ENCODE results near the gene THSD7B.

The THSD7B gene

GRCh38 chr2:137672989-137673552 lies 907.7 kb downstream of the THSD7B start:
- H3K9me3 ChIP-seq (ENCODE audit: control insufficient read depth, insufficient read depth, low read length), result no peaks in the 10 kb centered on the region
- H3K4me2 ChIP-seq (ENCODE audit: low read length), result no peak overlapping the region
- H3K27me3 ChIP-seq (ENCODE audit: control insufficient read depth, low read length), result no peaks in the 10 kb centered on the region
- no peaks in the 10 kb centered on the region for H3K9me2 ChIP-seq (replicated peaks; ENCODE audit: control insufficient read depth, low read length)
- no peaks in the 10 kb centered on the region for H3K4me1 ChIP-seq (ENCODE audit: control insufficient read depth, low read length)
- TF ChIP-seq CTCF (IDR thresholded peaks at IDR 0.05; ENCODE audit: low read depth, low read length, poor library complexity, severe bottlenecking), result no peak
- TF ChIP-seq EZH2phosphoT487 (IDR thresholded peaks at IDR 0.05; ENCODE audit: borderline replicate concordance, low read length), result no peak
- no peak overlapping the region for H3K27ac ChIP-seq (ENCODE audit: low read depth, low read length)
- no peak overlapping the region for H3K4me3 ChIP-seq (ENCODE audit: low read length)
- H3K36me3 ChIP-seq (ENCODE audit: control insufficient read depth, low read length), result no peaks in the 10 kb centered on the region
- no peaks in the 10 kb centered on the region for H3K79me2 ChIP-seq (ENCODE audit: control insufficient read depth, low read length)
- H4K20me1 ChIP-seq (ENCODE audit: control insufficient read depth, insufficient read depth, low read depth, low read length), result no peaks in the 10 kb centered on the region
- no peaks in the 10 kb centered on the region for H3F3A ChIP-seq (ENCODE audit: control insufficient read depth, insufficient read depth)

- no peaks in the 10 kb centered on the region for H3K4me1 ChIP-seq (ENCODE audit: control insufficient read depth, low read length)
- H3K79me2 ChIP-seq (ENCODE audit: control insufficient read depth, low read length), result no peaks in the 10 kb centered on the region
- H4K20me1 ChIP-seq (ENCODE audit: control insufficient read depth, insufficient read depth, low read depth, low read length), result no peaks in the 10 kb centered on the region
- no peaks in the 10 kb centered on the region for H3K36me3 ChIP-seq (ENCODE audit: control insufficient read depth, low read length)
- no peak for TF ChIP-seq CTCF (IDR thresholded peaks at IDR 0.05; ENCODE audit: low read depth, low read length, poor library complexity, severe bottlenecking)
- TF ChIP-seq EZH2phosphoT487 (IDR thresholded peaks at IDR 0.05; ENCODE audit: borderline replicate concordance, low read length), result no peak
- no peaks in the 10 kb centered on the region for H3F3A ChIP-seq (ENCODE audit: control insufficient read depth, insufficient read depth)
- H3K27ac ChIP-seq (ENCODE audit: low read depth, low read length), result no peak overlapping the region
- H3K27me3 ChIP-seq (ENCODE audit: control insufficient read depth, low read length), result no peaks in the 10 kb centered on the region
- no peaks in the 10 kb centered on the region for H3K9me2 ChIP-seq (replicated peaks; ENCODE audit: control insufficient read depth, low read length)
- no peak overlapping the region for H3K4me3 ChIP-seq (ENCODE audit: low read length)
- H3K9me3 ChIP-seq (ENCODE audit: control insufficient read depth, insufficient read depth, low read length), result no peaks in the 10 kb centered on the region
- H3K4me2 ChIP-seq (ENCODE audit: low read length), result no peak overlapping the region
These were observed 909.6 kb downstream of the THSD7B start for GRCh38 chr2:137674991-137675390.

GRCh38 chr2:137675584-137676327 lies 910.4 kb downstream of the THSD7B start:
- Histone ChIP-seq H3K4me3 (ENCODE audit: low read length) (no peak overlapping the region), H3K4me1 (ENCODE audit: control insufficient read depth, low read length) (no peaks in the 10 kb centered on the region), H3K4me2 (ENCODE audit: low read length) (no peak overlapping the region), H3K9me2 (replicated peaks; ENCODE audit: control insufficient read depth, low read length) (no peaks in the 10 kb centered on the region), H3K9me3 (ENCODE audit: control insufficient read depth, insufficient read depth, low read length) (no peaks in the 10 kb centered on the region), H4K20me1 (ENCODE audit: control insufficient read depth, insufficient read depth, low read depth, low read length) (no peaks in the 10 kb centered on the region), H3K27me3 (ENCODE audit: control insufficient read depth, low read length) (no peaks in the 10 kb centered on the region; the same call in 1 of the 2 replicates), H3K36me3 (ENCODE audit: control insufficient read depth, low read length) (no peaks in the 10 kb centered on the region), H3K79me2 (ENCODE audit: control insufficient read depth, low read length) (no peaks in the 10 kb centered on the region), H3K27ac (ENCODE audit: low read depth, low read length) (no peak overlapping the region), H3F3A (ENCODE audit: control insufficient read depth, insufficient read depth) (no peaks in the 10 kb centered on the region)
- TF ChIP-seq EZH2phosphoT487 (IDR thresholded peaks at IDR 0.05; ENCODE audit: borderline replicate concordance, low read length) (no peak), CTCF (IDR thresholded peaks at IDR 0.05; ENCODE audit: low read depth, low read length, poor library complexity, severe bottlenecking) (no peak)

Measured in DOHH2 (cell line).